ENCODE results near the gene MSH5.

GRCh38 chr6:31702819-31703716 lies 36.7 kb upstream of the MSH5 start, which contains the start of gene ABHD16A:
- peak; percentile 98 for TF ChIP-seq POLR2A (IDR thresholded peaks at IDR 0.05)
- TF ChIP-seq CTCF (IDR thresholded peaks at IDR 0.05) = peak in 2 of 4 donors; percentile 10 to 21
